DMS79 treated with DMSO at 0.1 percent for 48 hours (cell line): Measurements from ENCODE around the gene TSC22D2.

Experiments used
- DNase-seq: peaks from one replicate; lab custom pipeline; 2025; lab: John Stamatoyannopoulos, UW

TSC22D2 gene

GRCh38 chr3:150412561-150413231 lies 4.6 kb downstream of the TSC22D2 start:
- DNase-seq = peak; percentile 14

- DNase-seq = no peak
These were observed 6.2 kb downstream of the TSC22D2 start for GRCh38 chr3:150414258-150414657.

GRCh38 chr3:150414959-150415358 lies 6.9 kb downstream of the TSC22D2 start:
- no peak for DNase-seq

GRCh38 chr3:150419076-150419868 lies 11.2 kb downstream of the TSC22D2 start:
- no peak for DNase-seq

GRCh38 chr3:150419959-150420358 lies 11.9 kb downstream of the TSC22D2 start:
- peak; percentile 65 for DNase-seq

GRCh38 chr3:150421256-150421655 lies 13.2 kb downstream of the TSC22D2 start:
- DNase-seq = peak; percentile 49

- DNase-seq = no peak
These were observed 13.9 kb downstream of the TSC22D2 start for GRCh38 chr3:150421799-150422548.

GRCh38 chr3:150422907-150423306 lies 14.8 kb downstream of the TSC22D2 start:
- no peak for DNase-seq

- no peak for DNase-seq
These were observed 15.7 kb downstream of the TSC22D2 start for GRCh38 chr3:150423761-150424160.

GRCh38 chr3:150426292-150426691 lies 18.2 kb downstream of the TSC22D2 start:
- DNase-seq = no peak

- DNase-seq = no peak
These were observed 20.5 kb downstream of the TSC22D2 start for GRCh38 chr3:150428562-150428961.

- DNase-seq = no peak
These were observed 21.9 kb downstream of the TSC22D2 start for GRCh38 chr3:150429767-150430671.

- DNase-seq = no peak
These were observed 25.2 kb downstream of the TSC22D2 start for GRCh38 chr3:150433347-150433746.

GRCh38 chr3:150434234-150434633 lies 26.1 kb downstream of the TSC22D2 start:
- no peak for DNase-seq

- no peak for DNase-seq
These were observed 28.1 kb downstream of the TSC22D2 start for GRCh38 chr3:150436161-150436560.

GRCh38 chr3:150439657-150440056 lies 31.6 kb downstream of the TSC22D2 start:
- no peak for DNase-seq

- DNase-seq = no peak
These were observed 35.2 kb downstream of the TSC22D2 start for GRCh38 chr3:150443331-150443741.

GRCh38 chr3:150444371-150444770 lies 36.3 kb downstream of the TSC22D2 start:
- no peak for DNase-seq

- no peak for DNase-seq
These were observed 38.4 kb downstream of the TSC22D2 start for GRCh38 chr3:150446470-150446977.

GRCh38 chr3:150447084-150447483 lies 39.0 kb downstream of the TSC22D2 start:
- no peak for DNase-seq
